Breast epithelium (tissue), 4 donors: ENCODE measurements around the gene HPDL. TPM values are rescaled to one million over a fixed set of nuclear protein-coding genes. Genes with fewer than 3 reads are reported as not detected.
A peak's percentile ranks its signal among the peaks of the same experiment; 100 is the strongest.
"Not testable (repeated sequence)": the region's sequence is repeated elsewhere in the genome, so short reads cannot be mapped to it uniquely, and the experiment has no call there.

Source experiments
- DNase-seq, 2 donors: peaks; one replicate each; pipeline ENCODE4 v3.0.0-alpha.2; 2019; ENCODE audit warnings: low spot score in 2 of 2
- H3K27ac ChIP-seq, 2 donors: fragments of 200-600 bp; sonication (generic) in 1 of 2; one replicate each; pipeline ENCODE4 v1.5.1; 2016 to 2019; ENCODE audit warnings: mild to moderate bottlenecking in 1 of 2
- H3K27me3 ChIP-seq, 2 donors: fragments of 200-600 bp; sonication (generic) in 1 of 2; one replicate each; pipeline versions ENCODE4 v1.5.1 to v1.6.0; 2017 to 2019; ENCODE audit warnings: control low read depth in 1 of 2, mild to moderate bottlenecking in 1 of 2
- H3K36me3 ChIP-seq: fragments of 200-600 bp; one replicate; pipeline ENCODE4 v1.5.1; 2019
- H3K4me1 ChIP-seq, 2 donors: fragments of 200-600 bp; sonication (generic); one replicate each; pipeline ENCODE4 v1.5.1; 2016 to 2019; ENCODE audit warnings: control low read depth in 1 of 2
- H3K4me3 ChIP-seq, 3 donors: fragments of 200-600 bp; sonication (generic); 1 replicate in 2 of 3; 2 replicates in 1 of 3; pipeline ENCODE4 v1.5.1; 2016 to 2019; ENCODE audit warnings: mild to moderate bottlenecking in 3 of 3, moderate library complexity in 2 of 3
- H3K9me3 ChIP-seq, 2 donors: fragments of 200-600 bp; sonication (generic) in 1 of 2; one replicate each; pipeline ENCODE4 v1.5.1; 2016 to 2019; ENCODE audit warnings: control low read depth in 1 of 2
- CTCF ChIP-seq, 3 donors: fragments of 450-650 bp; IDR thresholded peaks; one replicate each; pipeline ENCODE4 v1.5.1; 2016 to 2017; ENCODE audit warnings: antibody characterized with exemption in 3 of 3, mild to moderate bottlenecking in 3 of 3, moderate library complexity in 3 of 3
- POLR2A ChIP-seq: fragments of 450-650 bp; IDR thresholded peaks from one replicate; pipeline ENCODE4 v1.6.1; 2016; ENCODE audit warnings: antibody characterized with exemption, mild to moderate bottlenecking, moderate library complexity
- POLR2AphosphoS5 ChIP-seq, 3 donors: sonication (generic); formaldehyde crosslinking; IDR thresholded peaks; one replicate each; pipeline ENCODE4 v1.6.1; 2017; ENCODE audit warnings: antibody characterized with exemption in 3 of 3
- intact Hi-C: fragments of 100-400 bp; cut with DNase I; formaldehyde crosslinking; loops from one replicate; pipeline ENCODE4 v1.15.1; 2023; ENCODE audit warnings: low total_unique reads
- total RNA-seq, 3 donors: library from RNA; depleted of rRNA; stranded (reverse); fragments of >200 nt; gene quantifications; one replicate each; pipeline ENCODE4 v1.1.0, GENCODE V29; 2016

The HPDL gene
- total RNA-seq, 3 donors from 2014 or later: 0.44 TPM; not detected in 2

- Histone ChIP-seq H3K27me3 (no peaks in the 10 kb centered on the region), H3K27ac (peak overlapping the region; percentile 59 to 80), H3K4me1 (peaks cover 0 to 11% of the 10 kb centered on the region in 2 donors), H3K9me3 (no peaks in the 10 kb centered on the region), H3K36me3 (no peaks in the 10 kb centered on the region), H3K4me3 (peak overlapping the region in 1 of 3 donors; percentile 1)
- intact Hi-C loops: loop anchor here (10.0 kb wide), 1 partner anchor 135 kb away; the partner anchor contains the start of gene TESK2
- peak in 2 of 3 donors; percentile 72 to 74 for TF ChIP-seq CTCF (IDR thresholded peaks at IDR 0.05)
- no peak for TF ChIP-seq POLR2AphosphoS5 (IDR thresholded peaks at IDR 0.05)
- DNase-seq: peak in 1 of 2 donors; percentile 69
Observed at GRCh38 chr1:45359882-45360513, 33.3 kb downstream of the HPDL start.

GRCh38 chr1:45360981-45361380 is 34.3 kb downstream of the HPDL start:
- peak in 1 of 3 donors; percentile 11 for TF ChIP-seq CTCF (IDR thresholded peaks at IDR 0.05)
- H3K9me3 ChIP-seq, intact Hi-C loops, H3K27me3 ChIP-seq, H3K36me3 ChIP-seq, DNase-seq: not testable (repeated sequence)
- Histone ChIP-seq H3K4me3 (peak overlapping the region in 2 of 3 donors; percentile 1 to 27), H3K4me1 (peaks cover 0 to 11% of the 10 kb centered on the region in 2 donors), H3K27ac (peak overlapping the region; percentile 59 to 80)

DNA sequence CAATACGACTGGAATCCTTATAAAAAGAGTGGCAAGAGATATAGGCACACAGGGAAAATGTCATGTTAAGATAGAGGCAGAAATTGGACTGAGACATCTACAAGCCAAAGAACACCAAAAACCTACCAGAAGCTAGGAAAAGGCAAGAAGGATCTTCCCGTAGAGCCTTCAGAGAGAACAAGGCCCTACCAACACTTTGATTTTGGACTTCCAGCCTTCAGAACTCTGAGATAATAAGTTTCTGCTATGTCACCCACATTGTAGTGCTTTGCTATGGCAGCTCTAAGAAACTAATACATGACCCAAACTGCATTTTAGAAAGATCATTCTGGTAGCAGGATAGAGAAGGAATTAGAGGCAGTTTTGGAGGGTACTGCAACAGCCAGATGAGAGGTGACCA is 37.6 kb downstream of the HPDL start:
- Histone ChIP-seq H3K27ac (no peak overlapping the region), H3K36me3 (no peaks in the 10 kb centered on the region), H3K9me3 (no peaks in the 10 kb centered on the region), H3K4me3 (no peak overlapping the region), H3K27me3 (no peaks in the 10 kb centered on the region), H3K4me1 (peaks cover 0 to 11% of the 10 kb centered on the region in 2 donors)
- DNase-seq: no peak
- TF ChIP-seq POLR2A (no peak), CTCF (IDR thresholded peaks at IDR 0.05) (no peak), POLR2AphosphoS5 (IDR thresholded peaks at IDR 0.05) (no peak)
- intact Hi-C loops: no loop called here

GRCh38 chr1:45365051-45365450 is 38.4 kb downstream of the HPDL start:
- DNase-seq: no peak
- Histone ChIP-seq H3K4me3 (no peak overlapping the region), H3K36me3 (no peaks in the 10 kb centered on the region), H3K4me1 (peaks cover 0 to 9% of the 10 kb centered on the region in 2 donors), H3K9me3 (no peaks in the 10 kb centered on the region), H3K27me3 (no peaks in the 10 kb centered on the region), H3K27ac (peak overlapping the region in 1 of 2 donors; percentile 15)
- intact Hi-C loops: loop anchor here (5.0 kb wide), 1 partner anchor 747 kb away; no protein-coding TSS in a partner anchor
- TF ChIP-seq POLR2A: no peak

DNA sequence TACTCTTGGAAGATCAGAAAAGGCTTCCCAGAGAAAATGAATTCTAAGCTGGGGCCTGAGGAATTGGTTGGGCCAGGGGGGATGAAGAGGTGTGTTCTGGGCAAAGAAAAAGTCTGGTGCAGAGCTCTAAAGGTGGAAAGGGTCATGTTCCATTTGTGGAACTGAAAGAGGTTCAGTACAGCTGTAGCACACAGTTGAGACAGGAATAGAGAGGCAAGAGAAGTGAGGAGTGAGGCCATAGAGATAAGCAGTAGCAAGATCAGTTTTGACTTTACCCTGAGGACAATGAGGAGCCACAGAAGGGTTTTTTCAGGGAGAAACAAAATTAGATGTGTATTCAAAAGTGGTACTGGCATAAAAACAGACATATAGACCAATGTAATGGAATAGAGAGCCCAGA is 43.9 kb downstream of the HPDL start:
- DNase-seq: no peak
- H3K27me3 ChIP-seq: no peaks in the 10 kb centered on the region
- no peak overlapping the region for H3K27ac ChIP-seq
- H3K9me3 ChIP-seq: no peaks in the 10 kb centered on the region
- no peaks in the 10 kb centered on the region for H3K36me3 ChIP-seq
- H3K4me1 ChIP-seq: no peaks in the 10 kb centered on the region
- intact Hi-C loops: no loop called here
- no peak overlapping the region for H3K4me3 ChIP-seq
- TF ChIP-seq POLR2AphosphoS5 (IDR thresholded peaks at IDR 0.05): no peak

GRCh38 chr1:45373573-45373972 is 46.9 kb downstream of the HPDL start:
- Histone ChIP-seq H3K4me1 (no peaks in the 10 kb centered on the region), H3K36me3 (no peaks in the 10 kb centered on the region), H3K27ac (no peak overlapping the region), H3K9me3 (no peaks in the 10 kb centered on the region), H3K4me3 (no peak overlapping the region), H3K27me3 (no peaks in the 10 kb centered on the region)
- TF ChIP-seq POLR2AphosphoS5 (IDR thresholded peaks at IDR 0.05) (no peak), CTCF (IDR thresholded peaks at IDR 0.05) (no peak), POLR2A (no peak)
- no peak for DNase-seq
- intact Hi-C loops: no loop called here
